Liver (tissue), 9 donors: Measurements from ENCODE around the gene SLC16A6. TPM values are rescaled to one million over a fixed set of nuclear protein-coding genes. Genes with fewer than 3 reads are reported as not detected.

Experiments used
- DNase-seq: peaks from one replicate; pipeline ENCODE4 v3.0.0-alpha.2; 2017; ENCODE audit warnings: low spot score
- H3K27ac ChIP-seq, 2 donors: one replicate each; pipeline ENCODE4 v1.7.0; 2013; ENCODE audit warnings: inconsistent platforms in 2 of 2, low read length in 2 of 2, control low read depth in 1 of 2, low read depth in 1 of 2, mild to moderate bottlenecking in 1 of 2
- H3K27me3 ChIP-seq, 4 donors: one replicate each; pipeline versions ENCODE4 v1.6.1 to v1.7.0; 2013; ENCODE audit warnings: low read length in 3 of 4, inconsistent platforms in 1 of 4, mild to moderate bottlenecking in 1 of 4, moderate library complexity in 1 of 4; ENCODE audit not compliant: control insufficient read depth in 4 of 4, insufficient read depth in 4 of 4
- H3K36me3 ChIP-seq, 4 donors: one replicate each; pipeline versions ENCODE4 v1.6.1 to v1.7.0; 2013; ENCODE audit warnings: low read length in 3 of 4, mild to moderate bottlenecking in 3 of 4, low read depth in 1 of 4, moderate library complexity in 1 of 4; ENCODE audit not compliant: control insufficient read depth in 4 of 4, insufficient read depth in 3 of 4
- H3K4me1 ChIP-seq, 4 donors: one replicate each; pipeline versions ENCODE4 v1.6.1 to v1.7.0; 2013; ENCODE audit warnings: low read length in 3 of 4, mild to moderate bottlenecking in 3 of 4, moderate library complexity in 1 of 4; ENCODE audit not compliant: control insufficient read depth in 4 of 4, insufficient read depth in 4 of 4
- H3K4me3 ChIP-seq, 3 donors: one replicate each; pipeline versions ENCODE4 v1.6.1 to v1.7.0; 2013; ENCODE audit warnings: low read length in 3 of 3, control low read depth in 1 of 3, low read depth in 1 of 3, mild to moderate bottlenecking in 1 of 3
- H3K9ac ChIP-seq, 2 donors: one replicate each; pipeline ENCODE4 v1.7.0; 2013; ENCODE audit warnings: low read length in 2 of 2, mild to moderate bottlenecking in 2 of 2, moderate library complexity in 2 of 2, control low read depth in 1 of 2, low read depth in 1 of 2
- H3K9me3 ChIP-seq, 4 donors: one replicate each; pipeline versions ENCODE4 v1.6.1 to v1.7.0; 2013; ENCODE audit warnings: low read length in 3 of 4; ENCODE audit not compliant: control insufficient read depth in 4 of 4
- GABPA ChIP-seq, 2 donors: IDR thresholded peaks in 1 of 2; conservative IDR thresholded peaks in 1 of 2; 2 replicates each; pipeline ENCODE4 v1.6.1; 2016; ENCODE audit warnings: antibody characterized with exemption in 2 of 2, mild to moderate bottlenecking in 1 of 2, moderate library complexity in 1 of 2
- HNF4G ChIP-seq: IDR thresholded peaks from 2 replicates; pipeline ENCODE4 v1.6.1; 2016; ENCODE audit warnings: antibody characterized with exemption
- JUND ChIP-seq, 2 donors: IDR thresholded peaks; 2 replicates each; pipeline ENCODE4 v1.6.1; 2016; ENCODE audit warnings: antibody characterized with exemption in 2 of 2
- NR2F2 ChIP-seq: IDR thresholded peaks from 2 replicates; pipeline ENCODE4 v1.6.1; 2016; ENCODE audit warnings: antibody characterized with exemption
- RAD21 ChIP-seq, 2 donors: IDR thresholded peaks; 2 replicates each; pipeline ENCODE4 v1.6.1; 2016; ENCODE audit warnings: antibody characterized with exemption in 2 of 2, mild to moderate bottlenecking in 2 of 2
- RXRA ChIP-seq, 2 donors: IDR thresholded peaks; 2 replicates each; pipeline ENCODE4 v1.6.1; 2017 to 2018; ENCODE audit warnings: antibody characterized with exemption in 2 of 2, mild to moderate bottlenecking in 1 of 2
- SP1 ChIP-seq: IDR thresholded peaks from 2 replicates; pipeline ENCODE4 v1.6.1; 2018; ENCODE audit warnings: antibody characterized with exemption, mild to moderate bottlenecking
- YY1 ChIP-seq: IDR thresholded peaks from 2 replicates; pipeline ENCODE4 v1.6.1; 2016; ENCODE audit warnings: antibody characterized with exemption, mild to moderate bottlenecking
- WGBS: extraction: QIAGEN DNeasy Blood & Tissue Kit; methylation state at CpG from one replicate; pipeline ENCODE4 v1.1.7; 2013; 5-methylcytosine and 5-hydroxymethylcytosine counted together
- polyA plus RNA-seq, 2 donors: library from polyadenylated mRNA; stranded (reverse) in 1 of 2; unstranded in 1 of 2; fragments of 200-250 nt in 1 of 2; fragments of >200 nt in 1 of 2; fragmentation: Nextera tagmentation in 1 of 2; extraction: Ambion mirVana in 1 of 2; gene quantifications; one replicate each; pipeline versions ENCODE4 v1.2.1 to v1.2.3, GENCODE V29; 2013 to 2015
- total RNA-seq, 2 donors: library from RNA; depleted of rRNA; stranded (reverse); fragments of >200 nt; gene quantifications; one replicate each; pipeline ENCODE4 v1.2.3, GENCODE V29; 2014
- TF ChIP-seq, protein P1 (sequence below): IDR thresholded peaks from 2 replicates; pipeline ENCODE4 v1.6.1; 2016; ENCODE audit warnings: antibody characterized with exemption
- TF ChIP-seq, protein P2 (sequence below): IDR thresholded peaks from 2 replicates; pipeline ENCODE4 v1.6.1; 2016; ENCODE audit warnings: antibody characterized with exemption, mild to moderate bottlenecking
- TF ChIP-seq, protein P3 (sequence below): fragments of 150-350 bp; IDR thresholded peaks from 2 replicates; pipeline ENCODE4 v1.5.1; 2017; ENCODE audit warnings: improper control_type of control experiment, low read depth, low read length; ENCODE audit not compliant: missing input control
- TF ChIP-seq, protein P4 (sequence below): IDR thresholded peaks from 2 replicates; pipeline ENCODE4 v1.6.1; 2016; ENCODE audit warnings: antibody characterized with exemption
- donor health status: healthy.
- donor health status: healthy.
- donor health status: healthy.
- donor health status: healthy.
- donor health status: healthy.

The SLC16A6 gene
- total and polyA plus RNA-seq, 4 donors, result 0.11 to 0.92 (median 0.59) TPM

DNA sequence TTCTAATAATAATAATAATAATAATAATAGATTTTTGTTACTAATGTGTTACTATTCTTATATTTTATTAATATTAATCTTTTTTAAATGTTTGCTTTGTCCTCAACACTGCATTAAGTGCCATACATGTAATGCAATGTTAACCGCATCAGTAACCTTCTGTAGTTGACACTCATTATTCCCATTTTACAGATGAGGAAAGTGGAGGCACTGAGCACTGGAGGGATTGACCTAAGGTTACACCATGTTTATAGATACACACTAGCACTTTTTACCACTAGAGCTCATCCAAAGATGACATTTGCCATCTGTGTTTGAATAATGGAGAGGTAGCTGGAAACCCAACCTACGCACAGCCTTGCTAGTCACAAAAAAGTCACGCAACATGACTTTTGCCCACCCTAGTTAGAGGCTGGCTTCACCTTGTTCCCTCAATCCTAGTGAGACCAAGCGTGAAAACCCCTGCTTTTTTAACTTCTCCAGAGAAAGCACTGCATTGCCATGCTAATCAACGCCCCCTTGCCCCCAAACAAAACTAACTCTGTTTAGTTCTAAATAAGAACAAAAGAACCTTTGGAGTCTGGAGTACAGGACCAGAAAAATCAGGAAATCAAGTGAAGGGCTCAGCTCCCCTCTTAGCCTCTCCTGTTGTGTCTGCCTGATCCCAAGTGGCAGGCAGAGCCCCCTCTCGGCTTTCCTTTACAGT lies 2.7 kb upstream of the SLC16A6 start (continued):
- TF ChIP-seq HNF4G (no peak), NR2F2 (no peak), GABPA (IDR thresholded peaks at IDR 0.05 in 1 of 2, conservative IDR thresholded peaks at IDR 0.05 in 1 of 2) (no peak), SP1 (no peak), JUND (IDR thresholded peaks at IDR 0.05) (no peak)
- TF ChIP-seq, protein P1, sequence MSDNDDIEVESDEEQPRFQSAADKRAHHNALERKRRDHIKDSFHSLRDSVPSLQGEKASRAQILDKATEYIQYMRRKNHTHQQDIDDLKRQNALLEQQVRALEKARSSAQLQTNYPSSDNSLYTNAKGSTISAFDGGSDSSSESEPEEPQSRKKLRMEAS, result no peak

DNA sequence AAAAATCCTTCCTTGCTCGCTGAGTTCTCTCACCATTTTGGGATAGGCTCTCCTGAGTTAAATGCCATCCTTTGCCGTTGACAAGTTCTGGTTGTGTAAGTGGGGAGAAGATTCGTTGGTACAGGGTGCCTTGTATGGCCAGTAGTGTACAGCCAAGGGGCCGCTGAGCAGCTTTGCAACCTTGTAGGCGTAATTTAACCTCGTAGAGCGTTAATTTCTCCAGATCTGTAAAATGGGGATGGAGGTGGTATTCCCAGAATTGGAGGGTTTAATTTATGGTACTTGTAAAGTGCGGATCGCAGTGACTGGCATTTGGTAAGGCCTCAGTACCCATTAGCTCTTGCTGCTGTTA lies 1.7 kb upstream of the SLC16A6 start:
- no peak for DNase-seq
- TF ChIP-seq NR2F2 (no peak), RXRA (IDR thresholded peaks at IDR 0.05) (no peak), SP1 (no peak)
- TF ChIP-seq, protein P2, sequence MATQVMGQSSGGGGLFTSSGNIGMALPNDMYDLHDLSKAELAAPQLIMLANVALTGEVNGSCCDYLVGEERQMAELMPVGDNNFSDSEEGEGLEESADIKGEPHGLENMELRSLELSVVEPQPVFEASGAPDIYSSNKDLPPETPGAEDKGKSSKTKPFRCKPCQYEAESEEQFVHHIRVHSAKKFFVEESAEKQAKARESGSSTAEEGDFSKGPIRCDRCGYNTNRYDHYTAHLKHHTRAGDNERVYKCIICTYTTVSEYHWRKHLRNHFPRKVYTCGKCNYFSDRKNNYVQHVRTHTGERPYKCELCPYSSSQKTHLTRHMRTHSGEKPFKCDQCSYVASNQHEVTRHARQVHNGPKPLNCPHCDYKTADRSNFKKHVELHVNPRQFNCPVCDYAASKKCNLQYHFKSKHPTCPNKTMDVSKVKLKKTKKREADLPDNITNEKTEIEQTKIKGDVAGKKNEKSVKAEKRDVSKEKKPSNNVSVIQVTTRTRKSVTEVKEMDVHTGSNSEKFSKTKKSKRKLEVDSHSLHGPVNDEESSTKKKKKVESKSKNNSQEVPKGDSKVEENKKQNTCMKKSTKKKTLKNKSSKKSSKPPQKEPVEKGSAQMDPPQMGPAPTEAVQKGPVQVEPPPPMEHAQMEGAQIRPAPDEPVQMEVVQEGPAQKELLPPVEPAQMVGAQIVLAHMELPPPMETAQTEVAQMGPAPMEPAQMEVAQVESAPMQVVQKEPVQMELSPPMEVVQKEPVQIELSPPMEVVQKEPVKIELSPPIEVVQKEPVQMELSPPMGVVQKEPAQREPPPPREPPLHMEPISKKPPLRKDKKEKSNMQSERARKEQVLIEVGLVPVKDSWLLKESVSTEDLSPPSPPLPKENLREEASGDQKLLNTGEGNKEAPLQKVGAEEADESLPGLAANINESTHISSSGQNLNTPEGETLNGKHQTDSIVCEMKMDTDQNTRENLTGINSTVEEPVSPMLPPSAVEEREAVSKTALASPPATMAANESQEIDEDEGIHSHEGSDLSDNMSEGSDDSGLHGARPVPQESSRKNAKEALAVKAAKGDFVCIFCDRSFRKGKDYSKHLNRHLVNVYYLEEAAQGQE, result no peak
- Histone ChIP-seq H3K36me3 (no peaks in the 10 kb centered on the region), H3K27me3 (no peaks in the 10 kb centered on the region), H3K4me3 (peak overlapping the region in 1 of 3 donors; percentile 76), H3K9ac (no peak overlapping the region), H3K9me3 (no peaks in the 10 kb centered on the region), H3K27ac (peak overlapping the region; percentile 64 to 66), H3K4me1 (peaks cover 5 to 22% (median 15%) of the 10 kb centered on the region in 4 donors)
- WGBS, result 62% methylated on average over 9 of the region's 9 CpGs

DNA sequence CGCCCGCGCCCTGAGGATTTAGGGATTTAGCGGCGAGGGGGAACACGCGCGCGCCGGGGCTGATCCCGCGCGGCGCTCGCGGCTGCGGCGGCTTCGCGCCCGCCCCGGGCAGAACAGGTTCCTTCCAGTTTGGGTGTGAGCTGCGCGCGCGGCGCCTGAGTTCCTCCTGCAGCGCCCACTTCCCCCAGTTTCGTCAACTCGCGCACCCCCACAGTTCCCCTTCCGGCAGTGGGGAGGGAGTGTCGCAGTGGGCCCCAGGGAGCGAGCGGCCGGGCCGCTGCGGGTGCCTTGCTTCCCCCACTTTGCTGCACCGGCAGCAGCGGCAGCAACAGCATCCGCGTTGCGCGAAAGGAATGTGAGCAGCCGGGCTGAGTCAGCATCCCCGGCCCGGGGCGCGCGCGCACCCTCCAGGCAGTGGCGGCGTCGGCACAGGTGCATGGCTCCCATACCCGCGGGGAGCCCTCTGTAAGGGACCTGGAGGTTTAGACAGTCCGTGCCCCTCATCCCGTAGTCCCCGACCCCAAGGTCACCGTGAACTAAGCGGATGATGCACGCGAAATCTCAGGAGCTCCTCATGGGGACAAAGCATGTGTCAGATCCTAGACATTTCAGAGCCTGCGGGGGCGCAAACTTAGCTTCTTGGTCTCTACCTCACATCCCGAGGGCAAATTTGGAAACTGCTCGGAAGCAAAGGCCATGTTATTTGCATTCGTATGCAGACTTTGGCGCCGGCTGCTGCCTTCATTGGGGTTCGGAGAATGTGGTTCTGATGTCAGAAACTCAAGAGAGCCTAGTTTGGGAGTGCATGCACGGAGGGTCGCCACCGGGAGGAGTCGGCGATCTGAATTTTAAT lies 1.1 kb upstream of the SLC16A6 start:
- Histone ChIP-seq H3K27ac (peak overlapping the region; percentile 64 to 66), H3K9me3 (no peaks in the 10 kb centered on the region), H3K27me3 (no peaks in the 10 kb centered on the region), H3K4me1 (peaks cover 5 to 22% (median 15%) of the 10 kb centered on the region in 4 donors), H3K9ac (peak overlapping the region in 1 of 2 donors; percentile 48), H3K4me3 (peak overlapping the region; percentile 56 to 76 (median 73)), H3K36me3 (no peaks in the 10 kb centered on the region)
- WGBS, result 3% methylated on average over 76 of the region's 76 CpGs
- DNase-seq, result peak; percentile 45
- TF ChIP-seq, protein P3, sequence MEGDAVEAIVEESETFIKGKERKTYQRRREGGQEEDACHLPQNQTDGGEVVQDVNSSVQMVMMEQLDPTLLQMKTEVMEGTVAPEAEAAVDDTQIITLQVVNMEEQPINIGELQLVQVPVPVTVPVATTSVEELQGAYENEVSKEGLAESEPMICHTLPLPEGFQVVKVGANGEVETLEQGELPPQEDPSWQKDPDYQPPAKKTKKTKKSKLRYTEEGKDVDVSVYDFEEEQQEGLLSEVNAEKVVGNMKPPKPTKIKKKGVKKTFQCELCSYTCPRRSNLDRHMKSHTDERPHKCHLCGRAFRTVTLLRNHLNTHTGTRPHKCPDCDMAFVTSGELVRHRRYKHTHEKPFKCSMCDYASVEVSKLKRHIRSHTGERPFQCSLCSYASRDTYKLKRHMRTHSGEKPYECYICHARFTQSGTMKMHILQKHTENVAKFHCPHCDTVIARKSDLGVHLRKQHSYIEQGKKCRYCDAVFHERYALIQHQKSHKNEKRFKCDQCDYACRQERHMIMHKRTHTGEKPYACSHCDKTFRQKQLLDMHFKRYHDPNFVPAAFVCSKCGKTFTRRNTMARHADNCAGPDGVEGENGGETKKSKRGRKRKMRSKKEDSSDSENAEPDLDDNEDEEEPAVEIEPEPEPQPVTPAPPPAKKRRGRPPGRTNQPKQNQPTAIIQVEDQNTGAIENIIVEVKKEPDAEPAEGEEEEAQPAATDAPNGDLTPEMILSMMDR, result peak; percentile 13
- no peak for TF ChIP-seq RAD21 (IDR thresholded peaks at IDR 0.05)
- no peak for TF ChIP-seq HNF4G
- TF ChIP-seq, protein P4, sequence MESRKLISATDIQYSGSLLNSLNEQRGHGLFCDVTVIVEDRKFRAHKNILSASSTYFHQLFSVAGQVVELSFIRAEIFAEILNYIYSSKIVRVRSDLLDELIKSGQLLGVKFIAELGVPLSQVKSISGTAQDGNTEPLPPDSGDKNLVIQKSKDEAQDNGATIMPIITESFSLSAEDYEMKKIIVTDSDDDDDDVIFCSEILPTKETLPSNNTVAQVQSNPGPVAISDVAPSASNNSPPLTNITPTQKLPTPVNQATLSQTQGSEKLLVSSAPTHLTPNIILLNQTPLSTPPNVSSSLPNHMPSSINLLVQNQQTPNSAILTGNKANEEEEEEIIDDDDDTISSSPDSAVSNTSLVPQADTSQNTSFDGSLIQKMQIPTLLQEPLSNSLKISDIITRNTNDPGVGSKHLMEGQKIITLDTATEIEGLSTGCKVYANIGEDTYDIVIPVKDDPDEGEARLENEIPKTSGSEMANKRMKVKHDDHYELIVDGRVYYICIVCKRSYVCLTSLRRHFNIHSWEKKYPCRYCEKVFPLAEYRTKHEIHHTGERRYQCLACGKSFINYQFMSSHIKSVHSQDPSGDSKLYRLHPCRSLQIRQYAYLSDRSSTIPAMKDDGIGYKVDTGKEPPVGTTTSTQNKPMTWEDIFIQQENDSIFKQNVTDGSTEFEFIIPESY, result no peak
- peak; percentile 37 for TF ChIP-seq YY1
